ENCODE data around the gene ARID1A. TPM values are rescaled to one million over a fixed set of nuclear protein-coding genes. Genes with fewer than 3 reads are reported as not detected.
A peak's percentile ranks its signal among the peaks of the same experiment; 100 is the strongest.

The ARID1A gene
- total RNA-seq, 1 donor from 2014 or later = 160 TPM

- Mint-ChIP-seq H3K27ac (no peak overlapping the region), H3K36me3 (peaks cover 36% of the 10 kb centered on the region), H3K9me3 (no peaks in the 10 kb centered on the region), H3K27me3 (ENCODE audit: low read depth) (no peaks in the 10 kb centered on the region), H3K4me1 (peaks cover 7% of the 10 kb centered on the region), H3K4me3 (no peak overlapping the region)
- TF ChIP-seq CTCF (IDR thresholded peaks at IDR 0.05; ENCODE audit: unreplicated experiment) = no peak
- no peak for DNase-seq (ENCODE audit: low spot score in 2 of 2, unreplicated experiment in 2 of 2)
These were observed 52.5 kb downstream of the ARID1A start for GRCh38 chr1:26748351-26748750.

- Mint-ChIP-seq H3K27me3 (ENCODE audit: low read depth) (no peaks in the 10 kb centered on the region), H3K36me3 (peaks cover 40% of the 10 kb centered on the region), H3K27ac (peak overlapping the region; percentile 65), H3K4me3 (no peak overlapping the region), H3K4me1 (peaks cover 6% of the 10 kb centered on the region), H3K9me3 (no peaks in the 10 kb centered on the region)
- TF ChIP-seq CTCF (IDR thresholded peaks at IDR 0.05; ENCODE audit: unreplicated experiment) = no peak
- DNase-seq (ENCODE audit: low spot score in 2 of 2, unreplicated experiment in 2 of 2) = no peak
These were observed 53.6 kb downstream of the ARID1A start for GRCh38 chr1:26749458-26749857.

DNA sequence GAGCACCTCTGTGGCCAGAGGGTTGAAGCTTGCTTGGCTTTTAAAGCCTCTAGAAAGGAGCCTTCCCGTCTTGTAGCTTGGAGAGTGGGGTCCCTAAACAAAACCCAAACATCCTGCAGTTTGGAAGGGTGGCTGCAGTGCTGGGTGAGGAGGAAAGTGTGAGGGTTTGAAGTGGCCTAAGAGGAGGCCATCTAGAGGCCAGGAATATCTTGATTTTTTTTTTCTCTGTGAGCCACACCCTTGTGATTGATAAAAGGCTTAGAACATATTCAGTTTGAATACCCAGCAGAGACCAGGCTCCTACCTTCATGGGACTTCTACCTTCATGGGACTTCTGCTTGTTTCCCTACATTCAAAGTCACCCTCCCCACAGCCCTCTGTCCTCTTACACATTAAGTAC lies 54.6 kb downstream of the ARID1A start:
- DNase-seq (ENCODE audit: low spot score in 2 of 2, unreplicated experiment in 2 of 2) = no peak
- no peak for TF ChIP-seq CTCF (IDR thresholded peaks at IDR 0.05; ENCODE audit: unreplicated experiment)
- Mint-ChIP-seq H3K9me3 (no peaks in the 10 kb centered on the region), H3K4me3 (no peak overlapping the region), H3K27ac (peak overlapping the region; percentile 61), H3K4me1 (peaks cover 6% of the 10 kb centered on the region), H3K27me3 (ENCODE audit: low read depth) (no peaks in the 10 kb centered on the region), H3K36me3 (peaks cover 44% of the 10 kb centered on the region)

DNA sequence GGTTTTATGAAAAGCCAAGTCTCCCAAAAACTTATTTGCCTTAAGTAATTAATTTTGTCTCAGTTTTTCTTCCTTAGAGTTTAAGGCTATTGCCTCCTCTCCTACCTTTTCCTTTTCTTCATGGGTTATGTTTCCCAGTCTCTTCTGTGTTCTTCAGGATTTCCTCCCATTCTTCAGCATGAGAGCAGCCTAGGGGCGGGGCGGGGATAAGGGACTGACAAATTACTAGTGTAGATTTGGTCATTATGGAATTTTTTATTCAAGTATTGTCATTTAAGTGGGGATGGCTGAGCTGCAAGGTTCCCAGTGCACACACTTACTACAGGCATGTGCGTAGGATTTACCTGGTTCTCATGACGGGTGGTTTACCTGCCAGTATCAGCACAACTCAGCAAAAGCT lies 56.7 kb downstream of the ARID1A start:
- Mint-ChIP-seq H3K27ac (peak overlapping the region; percentile 11), H3K9me3 (no peaks in the 10 kb centered on the region), H3K4me3 (no peak overlapping the region), H3K36me3 (peaks cover 38% of the 10 kb centered on the region), H3K27me3 (ENCODE audit: low read depth) (no peaks in the 10 kb centered on the region), H3K4me1 (peaks cover 6% of the 10 kb centered on the region)
- no peak for DNase-seq (ENCODE audit: low spot score in 2 of 2, unreplicated experiment in 2 of 2)
- no peak for TF ChIP-seq CTCF (IDR thresholded peaks at IDR 0.05; ENCODE audit: unreplicated experiment)

DNA sequence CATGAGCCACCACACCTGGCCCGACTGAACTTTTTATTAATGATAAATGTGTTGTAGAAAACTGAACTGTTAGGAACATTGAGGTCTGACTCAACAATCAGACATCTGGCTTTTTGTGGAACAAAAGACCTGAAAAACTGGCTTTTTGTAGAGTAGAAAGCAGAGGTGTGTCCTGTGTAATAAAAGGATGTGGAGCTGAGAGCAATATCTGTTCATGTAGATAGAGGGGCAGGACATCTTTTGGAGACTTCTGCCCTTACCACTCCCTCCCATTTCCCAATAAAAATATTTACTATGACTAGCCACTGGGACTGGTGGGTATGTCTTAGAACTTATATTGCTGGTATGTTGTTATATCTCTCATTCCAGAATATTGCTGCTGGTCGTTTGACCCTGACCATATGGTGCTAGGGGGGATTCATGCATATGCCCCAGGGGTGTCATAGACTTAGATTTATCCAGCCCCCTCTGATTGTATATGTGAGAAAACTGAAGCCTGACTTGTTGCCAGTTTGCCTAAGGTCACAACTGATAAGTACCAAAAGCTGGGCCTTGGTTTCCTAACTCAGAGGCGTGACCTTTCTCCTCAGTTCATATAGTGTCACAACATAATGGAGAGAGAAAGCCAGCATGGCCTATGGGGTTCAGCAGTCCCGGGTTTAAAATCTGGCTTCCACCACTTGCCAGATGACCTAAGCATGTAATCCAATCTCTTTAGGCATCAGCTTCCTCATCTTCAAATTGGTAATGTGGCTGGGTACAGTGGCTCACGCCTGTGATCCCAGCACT lies 58.5 kb downstream of the ARID1A start:
- no peaks in the 10 kb centered on the region for H3K27me3 Mint-ChIP-seq (ENCODE audit: low read depth)
- H3K4me3 Mint-ChIP-seq = no peak overlapping the region
- peaks cover 6% of the 10 kb centered on the region for H3K4me1 Mint-ChIP-seq
- TF ChIP-seq CTCF (IDR thresholded peaks at IDR 0.05; ENCODE audit: unreplicated experiment) = no peak
- peaks cover 40% of the 10 kb centered on the region for H3K36me3 Mint-ChIP-seq
- no peaks in the 10 kb centered on the region for H3K9me3 Mint-ChIP-seq
- DNase-seq (ENCODE audit: low spot score in 2 of 2, unreplicated experiment in 2 of 2) = no peak
- peak overlapping the region; percentile 59 for H3K27ac Mint-ChIP-seq

Measured in mesothelial cell of epicardium (in vitro differentiated cells).